Esophagus squamous epithelium (tissue), 4 donors: ENCODE measurements around the gene TMIGD3.

Experiments used
- CTCF ChIP-seq, 6 experiments: fragments of 450-650 bp in 4 of 6; fragments of 200-600 bp in 2 of 6; sonication (generic) in 2 of 6; IDR thresholded peaks; one replicate each; pipeline ENCODE4 v1.5.1; 2016 to 2019; ENCODE audit warnings: antibody characterized with exemption in 6 of 6, mild to moderate bottlenecking in 4 of 6, moderate library complexity in 4 of 6
- POLR2A ChIP-seq, 4 donors: fragments of 450-650 bp; IDR thresholded peaks; one replicate each; pipeline ENCODE4 v1.6.1; 2017; ENCODE audit warnings: antibody characterized with exemption in 4 of 4, mild to moderate bottlenecking in 4 of 4, moderate library complexity in 3 of 4

GRCh38 chr1:111448918-111449702, 54.3 kb downstream of the TMIGD3 start, which contains the start of the genes ATP5PB and WDR77:
- TF ChIP-seq CTCF (IDR thresholded peaks at IDR 0.05) = peak in 1 of 6 experiments; percentile 7
- peak in 1 of 4 donors; percentile 43 for TF ChIP-seq POLR2A (IDR thresholded peaks at IDR 0.05)
